GM12873 (cell line): ENCODE results near the gene MLPH.

Source experiments
- TF ChIP-seq, protein P1 (sequence below): IDR thresholded peaks from 2 replicates; pipeline ENCODE4 v1.5.1; 2012; ENCODE audit warnings: low read depth, mild to moderate bottlenecking, moderate library complexity, low read length, control low read depth; ENCODE audit not compliant: insufficient read depth; ENCODE audit errors: missing control alignments

Gene MLPH

GRCh38 chr2:237450583-237450982, 36.5 kb upstream of the MLPH start:
- TF ChIP-seq, protein P1, sequence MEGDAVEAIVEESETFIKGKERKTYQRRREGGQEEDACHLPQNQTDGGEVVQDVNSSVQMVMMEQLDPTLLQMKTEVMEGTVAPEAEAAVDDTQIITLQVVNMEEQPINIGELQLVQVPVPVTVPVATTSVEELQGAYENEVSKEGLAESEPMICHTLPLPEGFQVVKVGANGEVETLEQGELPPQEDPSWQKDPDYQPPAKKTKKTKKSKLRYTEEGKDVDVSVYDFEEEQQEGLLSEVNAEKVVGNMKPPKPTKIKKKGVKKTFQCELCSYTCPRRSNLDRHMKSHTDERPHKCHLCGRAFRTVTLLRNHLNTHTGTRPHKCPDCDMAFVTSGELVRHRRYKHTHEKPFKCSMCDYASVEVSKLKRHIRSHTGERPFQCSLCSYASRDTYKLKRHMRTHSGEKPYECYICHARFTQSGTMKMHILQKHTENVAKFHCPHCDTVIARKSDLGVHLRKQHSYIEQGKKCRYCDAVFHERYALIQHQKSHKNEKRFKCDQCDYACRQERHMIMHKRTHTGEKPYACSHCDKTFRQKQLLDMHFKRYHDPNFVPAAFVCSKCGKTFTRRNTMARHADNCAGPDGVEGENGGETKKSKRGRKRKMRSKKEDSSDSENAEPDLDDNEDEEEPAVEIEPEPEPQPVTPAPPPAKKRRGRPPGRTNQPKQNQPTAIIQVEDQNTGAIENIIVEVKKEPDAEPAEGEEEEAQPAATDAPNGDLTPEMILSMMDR, result no peak

- TF ChIP-seq, protein P1, result no peak
Observed at GRCh38 chr2:237451643-237452469, 35.2 kb upstream of the MLPH start.

DNA sequence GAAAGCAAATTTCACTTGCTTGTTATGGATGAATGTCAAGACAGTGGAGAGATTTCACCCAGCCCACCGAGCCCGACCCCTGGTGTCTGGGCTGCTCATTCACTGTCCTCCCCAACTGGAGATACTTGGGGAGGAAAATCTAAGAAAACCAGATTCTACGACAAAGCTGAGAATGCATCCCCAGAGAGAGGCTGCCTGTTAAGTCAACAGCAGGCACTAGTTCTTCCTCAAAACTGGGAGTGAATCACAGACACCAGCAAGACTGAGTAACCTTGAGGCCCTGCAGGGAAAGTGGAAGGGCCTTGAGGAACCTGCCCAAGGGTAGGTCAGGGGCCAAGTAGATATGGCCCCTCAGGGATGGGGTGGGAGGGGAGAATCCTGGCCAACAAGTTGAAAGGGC, 34.2 kb upstream of the MLPH start:
- TF ChIP-seq, protein P1, result no peak

DNA sequence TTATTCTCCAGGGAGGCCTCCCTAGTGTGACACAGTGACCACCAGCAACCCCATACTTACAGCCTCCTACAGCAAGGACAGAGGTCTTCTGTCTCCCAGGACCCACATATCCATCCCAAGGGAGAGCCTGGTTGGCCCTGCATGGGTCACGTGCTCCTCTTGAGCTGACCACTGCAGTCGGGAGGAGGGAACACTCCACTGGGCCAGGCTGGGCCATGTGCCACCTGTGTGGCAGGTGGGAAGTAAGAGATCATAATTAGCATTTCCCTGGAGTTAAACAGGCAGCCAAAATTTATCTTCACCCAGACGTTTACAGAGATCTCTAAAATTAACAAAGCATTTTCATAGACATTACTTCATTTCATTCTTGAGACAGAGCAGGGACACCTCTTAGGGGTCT, 33.4 kb upstream of the MLPH start:
- TF ChIP-seq, protein P1, result no peak

- TF ChIP-seq, protein P1, result no peak
Observed at GRCh38 chr2:237455764-237456163, 31.3 kb upstream of the MLPH start.

GRCh38 chr2:237456200-237456843, 30.7 kb upstream of the MLPH start:
- TF ChIP-seq, protein P1, result no peak

DNA sequence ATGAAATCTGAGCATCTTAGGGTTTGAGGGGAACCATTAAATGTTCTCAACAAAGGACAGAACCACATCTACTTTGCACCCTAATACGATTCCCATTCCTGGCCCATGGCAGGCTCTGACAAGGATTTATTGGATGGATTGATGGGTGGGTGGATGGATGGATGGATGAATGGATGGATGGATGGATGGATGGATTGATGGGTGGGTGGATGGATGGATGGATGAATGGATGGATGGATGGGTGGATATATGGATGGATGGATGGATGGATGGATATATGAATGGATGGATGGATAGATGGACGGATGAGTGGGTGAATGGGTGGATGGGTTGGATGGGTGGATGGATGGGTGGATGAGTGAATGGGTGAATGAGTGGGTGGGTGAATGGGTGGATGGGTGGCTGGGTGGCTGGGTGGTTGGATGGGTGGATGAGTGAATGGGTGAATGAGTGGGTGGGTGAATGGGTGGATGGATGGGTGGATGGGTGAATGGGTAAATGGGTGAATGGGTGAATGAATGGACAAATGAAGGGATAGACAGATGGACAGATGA, 29.6 kb upstream of the MLPH start:
- TF ChIP-seq, protein P1, result no peak
